ENCODE measurements around the gene ACSL6. TPM values are rescaled to one million over a fixed set of nuclear protein-coding genes. Genes with fewer than 3 reads are reported as not detected.
A peak's percentile ranks its signal among the peaks of the same experiment; 100 is the strongest.

Gene ACSL6
- polyA plus RNA-seq, 3 donors from 2014 or later: 2.0 to 3.1 (median 2.1) TPM

DNA sequence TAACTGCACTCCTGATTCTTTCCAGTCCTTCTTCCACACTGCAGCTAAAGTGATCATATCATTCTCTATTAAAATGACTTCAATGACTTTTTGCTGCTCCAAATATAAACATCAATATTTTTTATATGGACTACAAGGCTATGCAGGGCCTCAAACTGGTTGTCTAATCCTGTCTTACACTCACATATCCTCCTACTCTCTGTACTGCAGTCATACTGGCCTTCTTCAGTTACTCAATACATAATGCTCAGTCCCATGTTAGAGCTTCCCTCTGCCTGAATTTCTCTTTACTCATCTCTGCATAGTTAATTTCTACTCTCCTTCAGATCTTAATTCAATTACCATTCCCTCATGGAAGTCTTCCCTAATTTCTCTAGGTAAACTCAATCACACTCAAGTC lies 69.4 kb downstream of the ACSL6 start:
- Mint-ChIP-seq H3K27ac (no peak overlapping the region), H3K4me3 (no peak overlapping the region), H3K9me3 (no peaks in the 10 kb centered on the region), H3K27me3 (ENCODE audit: low read depth in 3 of 3) (peaks cover 2 to 3% (median 2%) of the 10 kb centered on the region in 3 donors), H3K36me3 (no peaks in the 10 kb centered on the region), H3K4me1 (no peaks in the 10 kb centered on the region)
- no peak for DNase-seq

DNA sequence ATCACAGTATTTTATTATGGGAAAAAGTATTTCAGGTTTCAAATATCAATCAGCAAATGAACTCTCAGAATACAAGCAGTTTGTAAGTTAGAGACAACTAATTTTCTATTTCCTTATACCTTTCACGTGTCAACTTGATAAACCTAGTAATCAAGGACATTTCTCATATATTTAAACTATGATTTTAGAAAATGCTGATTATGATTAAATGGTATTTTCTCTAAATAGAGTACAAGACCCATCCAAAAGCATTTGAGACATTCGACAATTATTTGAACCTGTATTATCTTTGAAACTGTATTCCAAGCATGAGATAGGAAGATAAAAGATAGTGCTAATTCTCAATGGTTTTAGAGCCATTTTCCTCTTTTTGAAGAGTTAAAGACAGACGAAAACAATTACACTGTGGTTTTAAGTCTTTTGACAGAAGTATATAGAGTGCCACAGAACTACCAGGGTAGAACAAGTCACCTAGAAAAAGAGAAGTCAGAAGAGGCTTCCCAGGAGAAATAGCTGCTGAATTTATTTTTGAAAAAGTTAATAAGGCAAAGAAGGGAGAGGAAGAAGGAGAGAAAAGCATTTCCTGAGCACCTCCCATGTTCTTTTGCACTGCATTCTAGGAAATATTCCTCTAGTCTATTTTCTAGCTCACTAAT lies 71.6 kb downstream of the ACSL6 start:
- Mint-ChIP-seq H3K27ac (no peak overlapping the region), H3K4me1 (no peaks in the 10 kb centered on the region), H3K9me3 (no peaks in the 10 kb centered on the region), H3K27me3 (ENCODE audit: low read depth in 3 of 3) (peaks cover 0 to 4% (median 3%) of the 10 kb centered on the region in 3 donors), H3K4me3 (no peak overlapping the region), H3K36me3 (no peaks in the 10 kb centered on the region)
- no peak for DNase-seq

DNA sequence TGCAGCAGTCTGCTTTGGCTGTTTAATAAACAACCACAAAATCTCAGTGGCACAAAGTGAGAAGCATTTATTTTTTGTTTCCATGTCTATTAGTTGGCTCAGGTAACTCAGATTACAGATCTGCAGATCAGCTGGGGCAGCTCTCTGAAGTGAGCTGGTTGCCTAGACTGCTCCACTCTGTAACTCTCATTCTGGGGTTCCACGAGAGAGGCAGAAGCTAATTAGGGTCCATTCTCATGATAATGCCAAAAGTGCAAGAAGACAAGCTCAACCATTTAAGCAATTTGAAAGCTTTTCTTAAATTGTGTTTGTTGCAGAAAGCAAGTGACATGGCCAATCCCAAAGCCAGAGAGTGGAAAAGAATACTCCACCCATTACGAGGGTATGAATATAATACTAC lies 79.2 kb downstream of the ACSL6 start:
- H3K9me3 Mint-ChIP-seq: peaks cover 8 to 39% (median 30%) of the 10 kb centered on the region in 6 donors
- no peak for DNase-seq
- no peak overlapping the region for H3K4me3 Mint-ChIP-seq
- H3K27me3 Mint-ChIP-seq (ENCODE audit: low read depth in 3 of 3): peaks cover 5 to 23% (median 9%) of the 10 kb centered on the region in 3 donors
- no peak overlapping the region for H3K27ac Mint-ChIP-seq
- no peaks in the 10 kb centered on the region for H3K4me1 Mint-ChIP-seq
- peaks cover 4 to 17% (median 5%) of the 10 kb centered on the region in 3 donors for H3K36me3 Mint-ChIP-seq

DNA sequence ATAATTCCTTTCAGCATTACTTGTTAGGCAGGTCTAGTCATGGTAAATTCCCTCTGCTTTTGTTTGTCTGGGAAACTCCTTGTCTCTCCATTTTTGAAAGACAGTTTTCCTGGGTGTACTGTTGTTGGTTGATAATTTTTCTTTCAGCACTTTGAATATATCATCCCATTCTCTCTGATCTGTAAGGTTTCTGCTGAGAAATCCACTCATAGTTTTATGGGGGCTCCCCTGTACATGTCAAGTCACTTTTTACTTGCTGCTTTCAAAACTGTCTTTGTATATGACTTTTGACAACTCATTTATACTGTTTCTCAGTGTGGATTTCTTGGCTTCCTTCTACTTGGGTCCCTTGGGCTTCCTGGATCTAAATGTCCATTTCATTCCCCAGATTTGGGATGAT lies 82.5 kb downstream of the ACSL6 start:
- no peak for DNase-seq
- peaks cover 9 to 23% (median 12%) of the 10 kb centered on the region in 3 donors for H3K36me3 Mint-ChIP-seq
- peaks cover 10 to 55% (median 45%) of the 10 kb centered on the region in 6 donors for H3K9me3 Mint-ChIP-seq
- no peak overlapping the region for H3K27ac Mint-ChIP-seq
- no peaks in the 10 kb centered on the region for H3K4me1 Mint-ChIP-seq
- H3K27me3 Mint-ChIP-seq (ENCODE audit: low read depth in 3 of 3): peaks cover 7 to 25% (median 9%) of the 10 kb centered on the region in 3 donors
- no peak overlapping the region for H3K4me3 Mint-ChIP-seq

DNA sequence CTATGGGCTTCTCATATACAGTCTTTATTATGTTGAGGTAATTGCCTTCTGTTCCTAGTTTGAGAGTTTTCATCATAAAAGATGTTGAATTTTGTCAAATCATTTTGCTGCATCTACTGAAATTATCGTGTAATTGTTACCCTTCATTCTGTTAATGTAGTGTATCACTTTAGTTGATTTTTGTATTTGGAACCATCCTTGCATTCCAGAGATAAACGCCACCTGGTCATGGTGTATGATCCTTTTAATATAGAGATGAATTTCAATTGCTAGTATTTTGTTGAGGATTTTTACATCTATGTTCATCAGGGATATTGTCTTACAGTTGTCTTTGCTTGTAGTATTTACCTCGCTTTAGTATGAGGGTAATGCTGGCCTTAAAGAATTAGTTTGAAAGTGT lies 85.3 kb downstream of the ACSL6 start:
- Mint-ChIP-seq H3K27me3 (ENCODE audit: low read depth in 3 of 3) (peaks cover 6 to 20% (median 7%) of the 10 kb centered on the region in 3 donors), H3K4me3 (no peak overlapping the region), H3K27ac (no peak overlapping the region), H3K36me3 (peaks cover 9 to 23% (median 12%) of the 10 kb centered on the region in 3 donors), H3K9me3 (peaks cover 10 to 53% (median 45%) of the 10 kb centered on the region in 6 donors), H3K4me1 (no peaks in the 10 kb centered on the region)
- no peak for DNase-seq

DNA sequence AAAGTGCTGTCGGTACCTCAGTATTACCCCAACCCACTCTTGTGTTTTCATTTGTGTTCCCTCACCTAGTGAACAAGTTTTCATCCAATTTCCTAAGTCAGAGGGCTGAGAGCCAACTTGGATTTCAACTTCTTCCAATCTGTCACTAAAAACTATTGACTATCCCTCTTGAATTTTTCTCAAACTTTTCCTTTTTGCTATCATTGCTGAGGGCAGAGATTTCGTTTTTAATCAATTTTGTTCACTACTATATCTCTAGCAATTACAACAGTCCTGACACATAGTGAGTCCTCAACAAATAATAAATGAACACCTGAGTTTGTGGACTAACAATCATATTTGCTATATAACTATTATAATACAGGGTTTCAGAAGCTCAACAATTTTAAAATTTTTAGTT lies 95.0 kb downstream of the ACSL6 start:
- no peaks in the 10 kb centered on the region for H3K36me3 Mint-ChIP-seq
- no peaks in the 10 kb centered on the region for H3K9me3 Mint-ChIP-seq
- peaks cover 0 to 8% (median 0%) of the 10 kb centered on the region in 3 donors for H3K27me3 Mint-ChIP-seq (ENCODE audit: low read depth in 3 of 3)
- no peaks in the 10 kb centered on the region for H3K4me1 Mint-ChIP-seq
- no peak for DNase-seq
- H3K27ac Mint-ChIP-seq: no peak overlapping the region
- H3K4me3 Mint-ChIP-seq: no peak overlapping the region

DNA sequence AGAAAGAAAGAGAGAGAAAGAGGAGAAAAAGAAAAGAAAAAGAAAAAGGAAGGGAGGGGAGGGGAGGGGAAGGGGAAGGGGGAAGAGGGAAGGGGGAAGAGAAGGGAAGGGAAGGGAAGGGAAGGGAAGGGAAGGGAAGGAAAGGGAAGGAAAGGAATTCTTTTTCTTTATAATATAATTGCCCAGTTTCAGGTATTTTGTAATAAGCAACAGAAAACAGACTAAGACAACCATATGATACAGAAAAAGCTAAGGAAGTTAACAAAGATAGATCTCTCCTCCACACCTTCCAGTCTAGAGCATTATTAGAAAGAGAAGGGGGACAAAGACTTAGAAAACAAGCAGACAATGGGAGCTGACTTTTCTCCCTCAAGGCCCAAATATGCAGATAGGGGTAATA lies 97.0 kb downstream of the ACSL6 start:
- DNase-seq: no peak
- Mint-ChIP-seq H3K27me3 (ENCODE audit: low read depth in 3 of 3) (peaks cover 0 to 6% (median 0%) of the 10 kb centered on the region in 3 donors), H3K27ac (no peak overlapping the region), H3K4me1 (no peaks in the 10 kb centered on the region), H3K36me3 (no peaks in the 10 kb centered on the region), H3K4me3 (no peak overlapping the region), H3K9me3 (no peaks in the 10 kb centered on the region)

DNA sequence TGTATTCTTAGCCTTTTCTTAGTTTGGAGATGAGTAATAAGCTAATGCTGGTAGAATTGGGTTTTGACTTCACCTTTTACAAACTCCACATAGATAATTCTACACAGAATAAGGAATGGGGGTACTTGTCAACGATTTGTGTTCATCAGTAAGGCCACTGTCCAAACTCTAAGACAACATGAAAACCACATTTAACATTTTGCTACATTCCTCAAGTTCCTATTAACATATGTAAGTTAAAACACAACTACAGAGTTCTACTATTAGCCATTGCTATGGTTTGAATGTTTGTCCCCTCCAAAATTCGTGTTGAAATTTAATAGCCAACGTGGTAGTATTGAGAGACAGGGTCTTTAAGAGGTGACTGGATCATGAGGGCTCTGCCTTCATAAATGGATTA lies 97.9 kb downstream of the ACSL6 start:
- no peak for DNase-seq
- Mint-ChIP-seq H3K4me1 (no peaks in the 10 kb centered on the region), H3K9me3 (no peaks in the 10 kb centered on the region), H3K4me3 (no peak overlapping the region), H3K27ac (no peak overlapping the region), H3K27me3 (ENCODE audit: low read depth in 3 of 3) (peaks cover 1 to 9% (median 2%) of the 10 kb centered on the region in 3 donors), H3K36me3 (no peaks in the 10 kb centered on the region)

DNA sequence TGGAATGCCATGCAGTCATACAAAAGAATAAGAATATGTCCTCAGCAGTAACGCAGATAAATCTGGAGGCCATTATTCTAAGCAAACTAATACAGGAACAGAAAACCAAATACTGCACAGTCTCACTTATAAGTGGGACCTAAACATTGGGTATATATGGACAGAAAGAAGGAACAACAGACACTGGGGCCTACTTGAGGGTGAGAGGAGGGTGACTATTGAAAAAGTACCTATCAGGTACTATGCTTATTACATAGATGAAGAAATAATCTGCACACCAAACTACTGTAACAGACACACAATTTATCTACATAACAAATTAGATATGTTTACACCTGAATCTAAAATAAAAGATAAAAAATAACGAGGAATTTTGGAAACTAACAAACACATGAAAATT lies 104.8 kb downstream of the ACSL6 start:
- DNase-seq: no peak
- Mint-ChIP-seq H3K4me3 (no peak overlapping the region), H3K36me3 (peaks cover 10 to 21% (median 19%) of the 10 kb centered on the region in 3 donors), H3K27ac (no peak overlapping the region), H3K27me3 (ENCODE audit: low read depth in 3 of 3) (peaks cover 3 to 10% (median 10%) of the 10 kb centered on the region in 3 donors), H3K9me3 (peaks cover 19 to 33% (median 28%) of the 10 kb centered on the region in 6 donors), H3K4me1 (peaks cover 12% of the 10 kb centered on the region in 2 donors)

DNA sequence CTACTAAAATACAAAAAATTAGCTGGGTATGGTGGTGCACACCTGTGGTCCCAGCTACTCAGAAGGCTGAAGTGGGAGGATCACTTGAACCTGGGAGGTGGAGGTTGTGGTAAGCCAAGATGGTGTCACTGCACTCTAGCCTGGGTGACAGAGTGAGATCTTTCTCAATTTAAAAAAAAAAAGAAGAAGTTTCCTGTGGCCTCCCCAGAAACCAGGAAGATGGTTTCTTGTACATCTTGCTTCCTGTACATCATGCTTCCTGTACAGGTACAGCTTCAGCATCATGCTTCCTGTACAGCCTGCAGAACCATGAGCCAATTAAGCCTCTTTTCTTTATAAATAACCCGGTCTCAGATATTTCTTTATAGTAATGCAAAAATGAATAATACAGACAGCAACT lies 109.2 kb downstream of the ACSL6 start:
- peak in 2 of 3 donors; percentile 9 to 14 for DNase-seq
- Mint-ChIP-seq H3K27ac (peak overlapping the region in 5 of 6 donors; percentile 17 to 88 (median 57)), H3K4me3 (peak overlapping the region in 4 of 5 donors; percentile 16 to 31 (median 28)), H3K9me3 (peaks cover 24 to 44% (median 33%) of the 10 kb centered on the region in 6 donors), H3K27me3 (ENCODE audit: low read depth in 3 of 3) (peaks cover 5 to 16% (median 8%) of the 10 kb centered on the region in 3 donors), H3K4me1 (peaks cover 16 to 19% of the 10 kb centered on the region in 2 donors), H3K36me3 (peaks cover 13 to 21% (median 19%) of the 10 kb centered on the region in 3 donors)

Other genes with a start within 250 kb of the ACSL6 start
- gene FNIP1, start 214.6 kb downstream of the ACSL6 start, polyA plus RNA-seq: 10 to 100 TPM; 11.3 to 21.9 (median 11.6) TPM
- gene MEIKIN, start 66.0 kb downstream of the ACSL6 start, polyA plus RNA-seq: under 1 TPM in 1 of 3 donors, not detected in 2; 0.72 TPM
- gene IL3, start 49.0 kb upstream of the ACSL6 start, polyA plus RNA-seq: under 1 TPM in 1 of 3 donors, not detected in 2; 0.20 TPM
- gene CSF2, start 62.1 kb upstream of the ACSL6 start, polyA plus RNA-seq: under 1 TPM in 2 of 3 donors, not detected in 1; 0.43 to 0.86 TPM
- gene P4HA2, start 216.2 kb upstream of the ACSL6 start, polyA plus RNA-seq: under 1 TPM in 2 of 3 donors, not detected in 1; 0.91 TPM
- gene PDLIM4, start 246.0 kb upstream of the ACSL6 start, polyA plus RNA-seq: not detected